ENCODE measurements around the gene ATP6V1A.

- no peak for TF ChIP-seq CTCF (IDR thresholded peaks at IDR 0.05)
- no peak for TF ChIP-seq EP300 (IDR thresholded peaks at IDR 0.05)
Observed at GRCh38 chr3:113741620-113742019, 5.2 kb upstream of the ATP6V1A start.

Measured in tibial nerve (tissue), 4 donors.